Dermis microvascular lymphatic vessel endothelial cell (primary cell): ENCODE data around the gene TMEM203. TPM values are rescaled to one million over a fixed set of nuclear protein-coding genes. Genes with fewer than 3 reads are reported as not detected.
A peak's percentile ranks its signal among the peaks of the same experiment; 100 is the strongest.

Experiments
- DNase-seq, 2 donors: peaks; one replicate each; pipeline versions ENCODE4 v3.0.0 to v3.0.0-alpha.2; 2010; ENCODE audit warnings: low read depth in 2 of 2
- total RNA-seq: library from RNA; depleted of rRNA; stranded (reverse); fragments of >200 nt; gene quantifications from 2 replicates; pipeline ENCODE4 v1.2.1, GENCODE V29; 2014

Gene TMEM203
- total RNA-seq, 1 donor from 2014 or later, result 19.8 TPM

GRCh38 chr9:137198051-137198901 is 7.2 kb downstream of the TMEM203 start:
- DNase-seq, result no peak

GRCh38 chr9:137195525-137196220 is 9.8 kb downstream of the TMEM203 start:
- no peak for DNase-seq

GRCh38 chr9:137194909-137195308 is 10.5 kb downstream of the TMEM203 start:
- DNase-seq, result no peak

- no peak for DNase-seq
Measured at GRCh38 chr9:137194388-137194787, 11.1 kb downstream of the TMEM203 start.

GRCh38 chr9:137193771-137194170 is 11.7 kb downstream of the TMEM203 start:
- no peak for DNase-seq

- no peak for DNase-seq
Measured at GRCh38 chr9:137192859-137193258, 12.6 kb downstream of the TMEM203 start.

- no peak for DNase-seq
Measured at GRCh38 chr9:137192448-137192780, 13.0 kb downstream of the TMEM203 start.

GRCh38 chr9:137191691-137192447 is 13.6 kb downstream of the TMEM203 start:
- DNase-seq, result no peak

- DNase-seq, result no peak
Measured at GRCh38 chr9:137191245-137191644, 14.2 kb downstream of the TMEM203 start.

- DNase-seq, result no peak
Measured at GRCh38 chr9:137190315-137190856, 15.1 kb downstream of the TMEM203 start.

- DNase-seq, result no peak
Measured at GRCh38 chr9:137189297-137190295, 15.9 kb downstream of the TMEM203 start.

GRCh38 chr9:137188490-137189296 is 16.8 kb downstream of the TMEM203 start, which contains the start of the genes ANAPC2 and SSNA1:
Gene ANAPC2, minus strand, starts transcription at chr9:137188560. Its CDS starts 28 bp downstream, at chr9:137188532.
Gene SSNA1, plus strand, starts transcription at chr9:137188676. Its CDS starts 51 bp downstream, at chr9:137188727.
- DNase-seq, result peak; percentile 89 to 94

- no peak for DNase-seq
Measured at GRCh38 chr9:137188086-137188489, 17.4 kb downstream of the TMEM203 start.

GRCh38 chr9:137187386-137187785 is 18.1 kb downstream of the TMEM203 start:
- DNase-seq, result no peak

- DNase-seq, result no peak
Measured at GRCh38 chr9:137186385-137186784, 19.1 kb downstream of the TMEM203 start.

GRCh38 chr9:137185921-137186320 is 19.5 kb downstream of the TMEM203 start:
- no peak for DNase-seq

- no peak for DNase-seq
Measured at GRCh38 chr9:137184881-137185660, 20.4 kb downstream of the TMEM203 start.

GRCh38 chr9:137183980-137184595 is 21.4 kb downstream of the TMEM203 start:
- DNase-seq, result no peak
